Vagina (tissue), 2 donors: Measurements from ENCODE around the gene UHRF1. TPM values are rescaled to one million over a fixed set of nuclear protein-coding genes. Genes with fewer than 3 reads are reported as not detected.

ENCODE experiments used
- DNase-seq, 2 donors: peaks; one replicate each; pipeline ENCODE4 v3.0.0-alpha.2; 2017; ENCODE audit errors: extremely low spot score in 2 of 2
- H3K27ac ChIP-seq: fragments of 200-600 bp; sonication (generic); one replicate; pipeline ENCODE4 v1.5.1; 2019
- H3K27me3 ChIP-seq: fragments of 200-600 bp; sonication (generic); one replicate; pipeline ENCODE4 v1.5.1; 2019
- H3K36me3 ChIP-seq, 2 donors: fragments of 200-600 bp; sonication (generic); one replicate each; pipeline ENCODE4 v1.5.1; 2017 to 2019
- H3K4me1 ChIP-seq: fragments of 200-600 bp; sonication (generic); one replicate; pipeline ENCODE4 v1.5.1; 2019
- H3K4me3 ChIP-seq, 2 donors: fragments of 200-600 bp; sonication (generic); 1 replicate in 1 of 2; 2 replicates in 1 of 2; pipeline ENCODE4 v1.5.1; 2016 to 2019
- H3K9me3 ChIP-seq: fragments of 200-600 bp; sonication (generic); one replicate; pipeline ENCODE4 v1.5.1; 2019
- CTCF ChIP-seq, 3 experiments: fragments of 450-650 bp in 2 of 3; fragments of 200-600 bp in 1 of 3; sonication (generic) in 1 of 3; IDR thresholded peaks; one replicate each; pipeline ENCODE4 v1.5.1; 2017 to 2019; ENCODE audit warnings: antibody characterized with exemption in 3 of 3, mild to moderate bottlenecking in 2 of 3, moderate library complexity in 2 of 3
- POLR2A ChIP-seq, 2 donors: fragments of 450-650 bp; IDR thresholded peaks; one replicate each; pipeline ENCODE4 v1.6.1; 2017; ENCODE audit warnings: antibody characterized with exemption in 2 of 2, mild to moderate bottlenecking in 2 of 2, moderate library complexity in 2 of 2
- POLR2AphosphoS5 ChIP-seq, 2 donors: sonication (generic); formaldehyde crosslinking; IDR thresholded peaks; one replicate each; pipeline ENCODE4 v1.9.0; 2017; ENCODE audit warnings: antibody characterized with exemption in 2 of 2, mild to moderate bottlenecking in 2 of 2, low read depth in 1 of 2; ENCODE audit not compliant: insufficient read depth in 1 of 2
- intact Hi-C: fragments of 100-400 bp; cut with DNase I; formaldehyde crosslinking; loops from one replicate; pipeline ENCODE4 v1.15.1; 2023
- total RNA-seq: library from RNA; depleted of rRNA; stranded (reverse); fragments of >200 nt; gene quantifications from one replicate; pipeline ENCODE4 v1.2.3, GENCODE V29; 2016

Gene UHRF1
- total RNA-seq, 1 donor from 2014 or later, result 2.0 TPM

DNA sequence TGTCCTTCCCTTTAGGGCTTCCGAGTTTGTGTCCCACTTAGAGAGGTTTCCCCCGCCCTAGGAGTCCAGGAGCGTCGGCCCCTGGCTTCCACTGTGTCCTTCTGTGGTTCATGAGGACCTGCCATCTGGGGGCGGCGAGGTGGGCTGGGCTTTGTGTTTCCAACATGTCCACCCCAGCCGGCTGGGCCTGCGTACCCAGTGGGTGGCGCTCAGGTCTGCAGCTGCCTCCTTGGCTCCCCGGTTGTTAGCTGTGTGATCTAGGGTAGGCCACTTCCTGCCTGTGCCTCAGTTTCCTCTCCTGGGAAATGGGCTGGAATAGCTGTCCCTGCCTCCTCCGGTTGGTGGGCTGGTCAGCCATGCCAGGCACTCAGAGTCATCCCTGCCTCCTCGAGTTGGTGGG lies 88.0 kb downstream of the UHRF1 start:
- Histone ChIP-seq H3K36me3 (peaks cover 0 to 5% of the 10 kb centered on the region in 2 donors), H3K4me3 (no peak overlapping the region), H3K4me1 (peaks cover 13% of the 10 kb centered on the region), H3K27ac (no peak overlapping the region), H3K9me3 (no peaks in the 10 kb centered on the region), H3K27me3 (no peaks in the 10 kb centered on the region)
- DNase-seq, result no peak
- intact Hi-C loops, result no loop called here
- TF ChIP-seq CTCF (IDR thresholded peaks at IDR 0.05) (no peak), POLR2A (IDR thresholded peaks at IDR 0.05) (no peak), POLR2AphosphoS5 (IDR thresholded peaks at IDR 0.05; ENCODE audit: insufficient read depth in 1 of 2, low read depth in 1 of 2) (no peak)

GRCh38 chr19:5000120-5000611 lies 90.9 kb downstream of the UHRF1 start:
- Histone ChIP-seq H3K27ac (no peak overlapping the region), H3K27me3 (no peaks in the 10 kb centered on the region), H3K9me3 (no peaks in the 10 kb centered on the region), H3K4me1 (peaks cover 29% of the 10 kb centered on the region), H3K4me3 (no peak overlapping the region), H3K36me3 (peaks cover 0 to 5% of the 10 kb centered on the region in 2 donors)
- intact Hi-C loops, result no loop called here
- no peak for TF ChIP-seq POLR2AphosphoS5 (IDR thresholded peaks at IDR 0.05; ENCODE audit: insufficient read depth in 1 of 2, low read depth in 1 of 2)
- no peak for TF ChIP-seq CTCF (IDR thresholded peaks at IDR 0.05)
- no peak for TF ChIP-seq POLR2A (IDR thresholded peaks at IDR 0.05)
- no peak for DNase-seq

GRCh38 chr19:5001615-5002014 lies 92.3 kb downstream of the UHRF1 start:
- H3K36me3 ChIP-seq, result peaks cover 0 to 3% of the 10 kb centered on the region in 2 donors
- intact Hi-C loops, result no loop called here
- DNase-seq, result no peak
- no peaks in the 10 kb centered on the region for H3K27me3 ChIP-seq
- H3K4me1 ChIP-seq, result peaks cover 40% of the 10 kb centered on the region
- H3K4me3 ChIP-seq, result no peak overlapping the region
- no peaks in the 10 kb centered on the region for H3K9me3 ChIP-seq
- peak in 2 of 3 experiments; percentile 32 to 41 for TF ChIP-seq CTCF (IDR thresholded peaks at IDR 0.05)
- TF ChIP-seq POLR2AphosphoS5 (IDR thresholded peaks at IDR 0.05; ENCODE audit: insufficient read depth in 1 of 2, low read depth in 1 of 2), result no peak
- TF ChIP-seq POLR2A (IDR thresholded peaks at IDR 0.05), result no peak
- H3K27ac ChIP-seq, result peak overlapping the region; percentile 43

GRCh38 chr19:5002143-5002542 lies 92.8 kb downstream of the UHRF1 start:
- no peak for TF ChIP-seq CTCF (IDR thresholded peaks at IDR 0.05)
- TF ChIP-seq POLR2AphosphoS5 (IDR thresholded peaks at IDR 0.05; ENCODE audit: insufficient read depth in 1 of 2, low read depth in 1 of 2), result no peak
- no peak for TF ChIP-seq POLR2A (IDR thresholded peaks at IDR 0.05)
- Histone ChIP-seq H3K36me3 (no peaks in the 10 kb centered on the region), H3K27me3 (no peaks in the 10 kb centered on the region), H3K9me3 (no peaks in the 10 kb centered on the region), H3K27ac (peak overlapping the region; percentile 43), H3K4me3 (no peak overlapping the region), H3K4me1 (peaks cover 45% of the 10 kb centered on the region)
- DNase-seq, result no peak
- intact Hi-C loops, result no loop called here

DNA sequence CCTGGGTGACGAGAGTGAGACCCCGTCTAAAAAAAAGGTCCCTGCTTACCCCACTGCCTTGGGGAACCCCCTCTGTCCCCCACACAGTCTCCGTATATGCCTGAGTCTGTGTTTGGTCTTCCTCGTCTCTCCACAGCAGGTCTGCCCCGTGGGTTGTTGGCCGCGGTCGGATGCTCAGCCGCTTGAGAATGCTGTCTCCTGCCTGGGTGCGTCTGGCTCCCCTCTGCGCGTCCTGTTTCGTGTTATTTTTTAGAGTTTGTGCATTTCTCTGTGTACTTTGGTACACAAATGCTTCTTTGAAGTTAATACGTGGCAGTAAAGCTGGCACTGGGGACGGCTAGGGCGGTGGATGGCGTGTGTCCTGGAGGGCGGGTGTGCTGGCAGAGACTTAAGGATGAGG lies 94.5 kb downstream of the UHRF1 start:
- DNase-seq, result no peak
- H3K4me3 ChIP-seq, result no peak overlapping the region
- no peaks in the 10 kb centered on the region for H3K27me3 ChIP-seq
- H3K27ac ChIP-seq, result no peak overlapping the region
- no peaks in the 10 kb centered on the region for H3K36me3 ChIP-seq
- intact Hi-C loops, result no loop called here
- H3K4me1 ChIP-seq, result peaks cover 47% of the 10 kb centered on the region
- H3K9me3 ChIP-seq, result no peaks in the 10 kb centered on the region
- TF ChIP-seq POLR2AphosphoS5 (IDR thresholded peaks at IDR 0.05; ENCODE audit: insufficient read depth in 1 of 2, low read depth in 1 of 2) (no peak), CTCF (IDR thresholded peaks at IDR 0.05) (no peak), POLR2A (IDR thresholded peaks at IDR 0.05) (no peak)
